GM19043 (cell line): ENCODE measurements around the gene PDE10A.
"Not testable (repeated sequence)": the region's sequence is repeated elsewhere in the genome, so short reads cannot be mapped to it uniquely, and the experiment has no call there.

Source experiments
- ATAC-seq: cut with Tn5 transposase; IDR thresholded peaks from one replicate; pipeline ENCODE4 v1.9.1; 2021; ENCODE audit warnings: low read depth; ENCODE audit not compliant: unreplicated experiment

The PDE10A gene

DNA sequence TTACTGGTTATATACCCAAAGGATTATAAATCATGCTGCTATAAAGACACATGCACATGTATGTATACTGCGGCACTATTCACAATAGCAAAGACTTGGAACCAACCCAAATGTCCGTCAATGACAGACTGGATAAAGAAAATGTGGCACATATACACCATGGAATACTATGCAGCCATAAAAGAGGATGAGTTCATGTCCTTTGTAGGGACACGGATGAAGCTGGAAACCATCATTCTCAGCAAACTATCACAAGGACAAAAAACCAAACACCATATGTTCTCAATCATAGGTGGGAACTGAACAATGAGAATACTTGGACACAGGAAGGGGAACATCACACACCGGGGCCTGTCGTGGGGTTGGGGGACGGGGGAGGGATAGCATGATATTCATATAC lies 104.9 kb downstream of the PDE10A start:
- not testable (repeated sequence) for ATAC-seq

GRCh38 chr6:165557674-165558073 lies 105.4 kb downstream of the PDE10A start:
- no peak for ATAC-seq

DNA sequence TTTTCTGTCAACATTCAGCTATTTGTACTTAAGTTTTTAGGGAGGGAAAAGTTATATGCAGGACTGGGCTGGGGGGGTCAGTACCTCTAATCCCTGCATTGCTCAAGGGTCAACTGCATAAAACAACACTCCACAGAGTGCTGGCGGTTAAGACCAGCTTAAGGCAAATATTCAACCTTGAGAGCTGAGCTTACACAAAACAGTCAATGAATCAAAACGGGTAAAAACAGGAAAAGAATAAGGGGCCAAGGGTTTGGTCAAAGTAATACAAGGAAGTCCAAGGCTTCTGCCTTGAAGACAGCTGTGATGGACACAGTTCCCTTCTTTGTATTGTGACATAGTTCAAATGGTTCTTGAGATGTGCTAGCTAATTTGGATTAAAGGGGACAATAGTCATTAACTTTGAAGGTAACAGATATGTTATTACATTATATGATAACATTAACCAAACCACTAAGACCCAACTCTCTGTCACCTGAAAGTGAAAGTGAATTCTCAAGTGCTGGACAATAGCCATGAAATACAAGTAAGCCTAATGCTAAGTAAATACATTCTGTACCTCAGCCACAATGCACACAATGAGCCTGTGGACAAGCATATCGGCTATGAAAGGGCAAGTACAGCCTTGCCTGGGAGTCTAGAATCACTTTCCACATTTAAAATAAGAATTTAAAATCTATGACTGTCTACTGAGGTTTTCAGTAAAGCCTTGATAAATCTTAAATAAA lies 106.8 kb downstream of the PDE10A start:
- ATAC-seq: no peak

DNA sequence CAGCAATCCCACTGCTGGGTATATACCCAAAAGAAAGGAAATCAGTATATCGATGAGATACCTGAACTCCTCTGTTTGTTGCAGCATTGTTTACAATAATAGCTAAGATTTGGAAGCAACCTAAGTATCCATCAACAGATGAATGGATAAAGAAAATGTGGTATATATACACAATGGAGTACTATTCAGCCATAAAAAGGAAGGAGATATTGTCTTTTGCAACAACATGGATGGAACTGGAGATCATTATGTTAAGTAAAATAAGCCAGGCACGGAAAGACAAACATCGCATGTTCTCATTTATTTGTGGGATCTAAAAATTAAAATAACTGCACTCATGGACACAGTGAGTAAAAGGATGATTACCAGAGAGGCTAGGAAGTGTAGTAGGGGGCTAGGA lies 108.4 kb downstream of the PDE10A start:
- ATAC-seq: not testable (repeated sequence)

DNA sequence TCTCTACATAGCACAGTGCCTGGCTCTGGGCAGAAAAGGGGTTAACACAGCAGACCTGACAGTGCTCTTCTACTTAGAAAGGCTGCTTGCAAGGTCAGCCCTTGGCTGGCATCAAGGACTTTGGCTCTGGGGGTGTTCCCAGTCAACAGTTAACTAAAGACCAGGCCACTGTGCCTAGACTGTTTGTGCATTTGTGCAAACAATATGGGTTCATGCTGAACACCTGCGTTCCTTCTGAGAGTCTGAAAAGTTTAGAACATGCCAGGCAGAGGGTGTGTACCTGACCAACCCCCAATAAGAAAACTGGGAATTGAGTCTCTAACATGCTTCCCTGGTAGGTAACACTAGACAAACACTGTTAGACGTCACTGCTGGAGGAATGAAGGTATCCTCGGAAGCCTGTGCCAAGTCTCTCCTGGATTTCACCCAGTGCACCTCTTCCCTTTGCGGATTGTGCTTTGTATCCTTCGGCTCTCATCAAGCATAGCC lies 110.7 kb downstream of the PDE10A start:
- ATAC-seq: no peak

DNA sequence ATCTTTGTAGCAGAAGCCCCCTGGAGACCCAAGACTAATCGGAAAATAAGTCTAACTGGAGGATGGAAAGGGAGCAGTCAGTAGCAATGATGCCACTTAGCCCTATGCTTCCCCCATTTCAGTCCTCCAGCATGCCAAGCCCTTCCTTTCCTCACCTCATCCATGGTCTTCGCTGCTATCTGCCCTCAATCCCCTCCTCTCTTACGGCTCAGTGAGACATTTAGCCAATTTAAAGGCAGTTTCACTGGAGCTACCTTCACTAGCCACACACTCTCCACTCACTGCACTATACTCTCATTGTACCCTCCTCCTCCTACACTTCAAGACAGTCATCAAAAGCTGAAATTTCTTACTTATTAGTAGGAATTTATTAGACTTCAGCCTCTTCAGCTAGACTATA lies 111.2 kb downstream of the PDE10A start:
- no peak for ATAC-seq

DNA sequence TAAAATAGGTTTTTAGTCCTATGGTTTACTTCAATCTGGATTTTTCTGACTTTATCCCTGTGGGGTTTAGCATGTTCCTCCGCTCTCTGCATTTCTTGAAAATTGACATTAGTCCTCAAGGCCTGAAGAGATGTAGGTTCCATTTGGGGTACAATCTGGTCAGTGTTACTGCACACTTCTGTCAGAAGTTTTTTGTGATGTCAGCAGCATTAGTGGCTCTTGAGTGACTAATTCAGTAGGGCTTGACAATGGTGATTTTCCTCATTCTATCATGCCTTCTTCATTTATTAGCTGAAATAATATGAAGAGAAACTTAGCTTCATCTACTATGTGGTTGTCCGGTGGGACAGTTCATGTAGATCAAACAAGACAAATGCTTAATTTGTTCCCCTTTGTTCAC lies 114.6 kb downstream of the PDE10A start:
- ATAC-seq: no peak

GRCh38 chr6:165545806-165546205 lies 117.2 kb downstream of the PDE10A start:
- no peak for ATAC-seq

- ATAC-seq: no peak
Observed at GRCh38 chr6:165543781-165544180, 119.3 kb downstream of the PDE10A start.

DNA sequence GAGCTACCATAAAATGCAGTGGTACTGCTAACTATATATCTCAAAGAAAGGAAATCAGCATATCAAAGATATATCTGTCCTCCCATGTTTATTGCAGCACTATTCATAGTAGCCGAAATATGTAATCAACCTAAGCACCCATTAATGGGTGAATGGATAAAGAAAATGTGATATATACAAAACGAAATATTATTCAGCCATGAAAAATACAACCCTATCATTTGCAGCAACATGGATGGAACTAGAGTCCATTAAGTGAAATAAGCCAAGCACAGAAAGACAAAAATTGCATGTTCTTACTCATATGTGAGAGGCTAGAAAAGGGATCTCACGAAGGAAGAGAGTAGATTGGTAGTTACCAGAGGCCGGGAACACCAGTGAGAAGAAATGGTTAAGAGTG lies 126.1 kb downstream of the PDE10A start:
- no peak for ATAC-seq

GRCh38 chr6:165519316-165519715 lies 143.7 kb downstream of the PDE10A start:
- no peak for ATAC-seq

DNA sequence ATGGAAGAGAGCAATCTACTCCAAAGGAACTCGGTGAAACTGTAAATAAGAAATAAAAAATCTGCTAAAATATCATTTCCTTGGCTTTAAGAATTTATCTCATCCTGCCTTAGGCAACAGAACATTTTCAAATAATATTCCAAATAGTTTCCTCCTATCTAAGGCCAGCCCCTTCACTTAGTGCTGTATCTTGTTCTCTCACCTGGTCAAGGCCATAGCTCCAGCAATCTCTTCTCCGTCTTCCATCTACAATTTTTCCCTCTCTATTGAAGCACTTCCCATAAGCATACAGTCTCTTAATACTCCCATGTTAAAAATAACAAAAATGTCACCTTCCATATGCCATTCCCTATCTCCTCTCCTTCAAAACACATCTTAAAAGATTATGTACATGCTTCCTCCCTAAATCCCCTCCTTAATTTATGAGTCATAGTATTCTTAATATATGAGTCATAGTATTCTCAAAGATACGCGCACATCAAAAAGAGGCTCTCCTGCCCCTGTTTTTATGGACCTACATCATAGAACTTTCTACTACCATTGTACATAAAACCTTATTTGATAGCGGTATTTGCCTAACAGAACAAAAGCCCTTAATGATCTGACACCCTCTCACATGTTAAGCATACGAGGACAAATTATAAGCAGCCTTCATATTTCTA lies 146.9 kb downstream of the PDE10A start:
- no peak for ATAC-seq

- no peak for ATAC-seq
Observed at GRCh38 chr6:165514621-165515020, 148.4 kb downstream of the PDE10A start.

DNA sequence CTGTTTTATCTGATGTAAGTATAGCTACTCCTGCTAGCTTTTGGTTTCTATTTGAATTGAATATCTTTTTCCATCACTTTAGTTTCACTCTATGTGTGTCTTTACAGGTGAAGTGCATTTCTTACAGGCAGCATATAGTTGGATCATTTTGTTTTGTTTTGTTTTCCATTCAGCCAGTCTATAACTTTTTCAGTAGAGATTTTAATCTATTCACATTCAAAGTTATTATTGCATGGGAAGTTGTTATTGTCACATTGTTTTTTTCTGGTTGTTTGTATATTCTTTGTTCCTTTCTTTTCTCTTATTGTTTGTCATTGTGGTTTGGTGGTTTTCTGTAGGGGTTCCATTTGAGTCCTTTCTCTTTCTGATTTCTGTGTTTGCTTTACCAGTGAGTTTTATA lies 151.2 kb downstream of the PDE10A start:
- ATAC-seq: peak; percentile 94

DNA sequence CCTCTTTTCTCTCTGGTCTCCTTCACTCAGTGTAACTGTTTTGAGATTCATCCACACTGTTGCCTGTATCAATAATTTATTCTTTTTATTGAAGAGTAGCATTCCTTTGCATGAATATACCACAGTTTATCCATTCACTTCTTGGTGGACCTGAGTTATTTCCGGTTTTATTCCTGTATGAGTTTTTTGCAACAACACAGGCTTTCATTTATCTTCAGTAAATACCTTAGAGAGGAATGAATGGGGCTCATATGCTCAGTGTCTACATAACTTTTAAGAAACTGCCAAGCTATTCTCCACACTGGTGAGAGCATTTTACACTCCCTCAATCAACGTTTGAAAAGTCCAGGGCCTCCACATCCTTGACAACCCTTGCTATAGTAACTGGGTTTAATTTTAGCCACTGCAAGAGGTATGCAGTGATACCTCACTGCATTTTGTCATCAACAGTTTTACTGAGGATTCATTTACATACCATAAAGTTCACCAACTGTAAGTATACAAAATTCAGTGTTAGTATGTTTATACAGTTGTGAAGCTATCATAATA lies 154.6 kb downstream of the PDE10A start:
- no peak for ATAC-seq

DNA sequence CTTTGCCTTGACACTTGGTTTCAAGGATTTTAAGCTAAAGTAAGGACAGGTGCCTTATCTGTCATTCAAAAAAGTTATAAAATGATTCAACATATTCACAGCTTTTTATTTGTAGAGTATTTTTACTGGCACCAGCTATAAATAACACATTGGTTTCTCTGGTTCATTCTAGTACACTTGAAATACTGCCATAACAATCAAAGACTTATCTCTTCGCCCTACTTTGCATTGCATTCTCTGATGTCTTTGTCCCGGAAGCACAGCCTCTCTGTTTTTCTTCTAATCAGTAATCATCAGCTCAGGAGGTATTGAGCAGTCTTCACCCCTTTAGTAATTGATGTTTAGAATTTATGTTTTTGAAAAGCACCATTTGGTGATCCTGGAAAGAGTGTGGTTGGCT lies 156.4 kb downstream of the PDE10A start:
- ATAC-seq: no peak

DNA sequence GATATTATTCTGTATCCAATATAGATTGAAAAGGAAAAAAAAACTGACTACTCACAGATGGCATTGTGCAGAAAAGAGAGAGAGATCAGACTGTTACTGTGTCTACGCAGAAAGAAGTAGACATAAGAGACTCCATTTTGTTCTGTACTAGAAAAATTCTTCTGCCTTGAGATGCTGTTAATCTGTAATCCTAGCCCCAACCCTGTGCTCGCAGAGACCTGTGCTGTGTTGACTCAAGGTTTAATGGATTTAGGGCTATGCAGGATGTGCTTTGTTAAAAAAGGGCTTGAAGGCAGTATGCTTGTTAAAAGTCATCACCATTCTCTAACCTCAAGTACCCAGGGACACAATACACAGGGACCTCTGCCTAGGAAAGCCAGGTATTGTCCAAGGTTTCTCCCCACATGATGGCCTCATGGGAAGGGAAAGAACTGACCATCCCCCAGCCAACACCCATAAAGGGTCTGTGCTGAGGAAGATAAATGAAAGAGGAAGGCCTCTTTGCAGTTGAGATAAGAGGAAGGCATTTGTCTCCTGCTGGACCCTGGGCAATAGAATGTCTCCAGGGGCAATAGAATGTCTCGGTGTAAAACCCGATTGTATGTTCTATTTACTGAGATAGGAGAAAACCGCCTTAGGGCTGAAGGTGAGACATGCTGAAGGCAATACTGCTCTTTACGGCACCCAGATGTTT lies 162.7 kb downstream of the PDE10A start:
- ATAC-seq: not testable (repeated sequence)

- ATAC-seq: no peak
Observed at GRCh38 chr6:165497472-165497871, 165.6 kb downstream of the PDE10A start.

DNA sequence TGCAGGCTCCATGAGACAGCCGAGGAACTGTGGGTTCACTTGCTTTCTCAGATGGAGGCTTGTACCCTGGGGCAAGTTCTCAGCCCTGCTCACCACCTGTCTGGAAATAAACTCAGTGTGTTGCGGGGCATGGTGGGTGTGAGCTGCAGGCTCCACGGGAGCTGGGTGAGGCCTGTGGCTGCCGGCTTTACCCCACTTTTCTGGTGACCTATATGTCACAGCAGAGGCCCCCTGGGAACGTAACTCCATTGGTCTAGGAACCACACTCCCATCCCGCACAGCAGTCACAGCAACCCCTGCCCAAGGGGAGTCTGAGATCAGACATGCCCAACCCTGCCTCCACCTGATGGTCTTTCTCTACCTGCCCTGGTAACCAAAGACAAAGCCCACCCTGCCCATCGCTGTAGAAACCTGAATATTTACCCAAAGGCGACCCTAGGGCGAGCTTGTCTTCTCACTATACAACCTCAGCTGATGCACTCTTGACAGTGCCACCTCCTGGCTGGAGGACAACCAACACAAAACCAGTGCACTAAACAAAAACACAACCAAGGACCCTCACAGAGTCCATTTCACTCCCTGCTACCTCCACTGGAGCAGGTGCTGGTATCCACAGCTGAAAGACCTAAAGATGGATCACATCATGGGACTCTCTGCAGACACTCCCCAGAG lies 174.3 kb downstream of the PDE10A start:
- no peak for ATAC-seq

- no peak for ATAC-seq
Observed at GRCh38 chr6:165487950-165488349, 175.1 kb downstream of the PDE10A start.

- no peak for ATAC-seq
Observed at GRCh38 chr6:165487347-165487746, 175.7 kb downstream of the PDE10A start.
